GM21717 (cell line): Measurements from ENCODE around the gene IL17REL.
"Not testable (repeated sequence)": the region's sequence is repeated elsewhere in the genome, so short reads cannot be mapped to it uniquely, and the experiment has no call there.

Experiments used
- ATAC-seq: cut with Tn5 transposase; IDR thresholded peaks from one replicate; pipeline ENCODE4 v1.9.1; 2021; ENCODE audit warnings: mild to moderate bottlenecking, moderate library complexity; ENCODE audit not compliant: unreplicated experiment

IL17REL gene

GRCh38 chr22:49993649-49994360 is 18.8 kb downstream of the IL17REL start:
- ATAC-seq = no peak

DNA sequence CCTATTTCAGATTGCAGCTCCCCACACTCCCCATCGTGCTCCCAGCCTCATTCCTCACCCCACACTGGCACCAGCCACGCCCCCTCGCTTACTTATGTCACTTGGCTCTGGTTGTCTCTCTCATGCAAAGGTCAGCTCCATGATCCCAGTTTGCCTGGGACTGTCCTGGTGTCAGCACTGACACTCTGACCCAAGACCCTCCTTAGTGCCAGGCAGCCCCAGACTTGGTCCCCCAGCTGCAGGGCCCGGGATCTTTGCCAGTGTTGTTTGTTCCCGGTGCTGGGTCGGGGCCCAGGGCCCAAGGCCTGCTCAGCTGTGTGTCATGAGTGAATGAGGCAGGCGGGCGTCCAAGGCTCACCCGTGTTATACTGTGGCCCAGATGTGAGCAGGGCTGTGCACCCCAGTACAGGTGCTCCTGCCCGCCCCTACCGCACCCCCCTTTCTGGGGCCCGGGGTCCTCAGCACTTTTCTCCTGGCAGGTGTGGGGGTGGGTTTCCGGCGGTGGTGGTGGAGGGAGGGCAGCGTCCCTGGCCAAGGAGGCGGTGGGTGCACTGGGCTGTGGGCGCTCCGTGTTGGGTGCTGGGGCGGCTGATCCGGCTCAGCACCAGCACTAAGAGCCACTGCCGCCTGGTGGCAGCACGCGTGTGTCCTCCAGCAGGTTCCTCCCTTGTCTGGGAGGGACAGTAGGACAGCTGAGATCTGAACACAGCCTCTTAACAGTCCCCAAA is 19.5 kb downstream of the IL17REL start:
- no peak for ATAC-seq

DNA sequence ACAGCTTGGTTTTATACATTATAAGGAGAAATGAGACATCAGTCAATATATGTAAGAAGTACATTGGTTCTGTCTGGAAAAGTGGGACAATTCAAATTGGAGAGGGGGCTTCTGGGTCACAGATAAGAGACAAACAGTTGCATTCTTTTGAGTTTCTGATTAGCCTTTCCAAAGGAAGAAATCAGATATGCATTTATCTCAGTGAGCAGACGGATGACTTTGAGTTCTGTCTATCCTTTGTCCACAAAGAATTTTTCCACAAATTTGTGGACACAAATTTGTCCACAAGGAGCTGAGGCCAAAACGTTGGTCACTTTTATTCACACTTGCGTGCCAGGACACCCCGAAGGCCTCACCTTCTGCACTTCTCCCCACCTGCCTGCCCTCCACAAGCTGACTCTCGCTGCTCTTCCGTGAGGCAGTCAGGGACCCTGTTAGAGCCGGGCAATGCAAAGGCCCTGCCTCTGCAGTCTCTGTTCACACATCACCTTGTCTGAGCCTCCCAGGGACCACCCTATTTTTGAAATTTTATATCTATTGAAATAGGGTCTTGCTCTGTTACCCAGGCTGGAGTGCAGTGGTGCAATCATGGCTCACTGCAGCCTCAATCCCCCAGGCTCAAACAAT is 20.5 kb downstream of the IL17REL start:
- ATAC-seq = no peak

- ATAC-seq = no peak
Measured at GRCh38 chr22:49991167-49991566, 21.4 kb downstream of the IL17REL start.

- not testable (repeated sequence) for ATAC-seq
Measured at GRCh38 chr22:49989826-49990225, 22.7 kb downstream of the IL17REL start.

DNA sequence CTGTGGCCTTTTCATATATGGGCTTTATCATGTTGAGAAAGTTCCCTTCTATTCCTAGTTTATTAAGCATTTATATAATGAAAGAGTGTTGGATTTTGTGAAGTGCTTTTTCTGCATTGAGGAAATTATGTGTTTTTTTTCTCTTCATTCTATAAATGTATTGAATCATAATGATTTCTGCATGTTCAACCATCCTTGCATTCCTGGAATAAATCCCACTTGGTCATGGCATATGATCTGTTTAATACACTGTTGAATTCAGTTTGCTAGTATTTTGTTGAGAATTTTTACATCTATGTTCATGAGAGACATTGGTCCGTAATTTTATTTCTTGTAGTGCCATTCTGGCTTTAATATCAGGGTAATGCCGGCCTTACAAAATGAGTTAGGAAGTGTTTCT is 26.2 kb downstream of the IL17REL start:
- no peak for ATAC-seq

DNA sequence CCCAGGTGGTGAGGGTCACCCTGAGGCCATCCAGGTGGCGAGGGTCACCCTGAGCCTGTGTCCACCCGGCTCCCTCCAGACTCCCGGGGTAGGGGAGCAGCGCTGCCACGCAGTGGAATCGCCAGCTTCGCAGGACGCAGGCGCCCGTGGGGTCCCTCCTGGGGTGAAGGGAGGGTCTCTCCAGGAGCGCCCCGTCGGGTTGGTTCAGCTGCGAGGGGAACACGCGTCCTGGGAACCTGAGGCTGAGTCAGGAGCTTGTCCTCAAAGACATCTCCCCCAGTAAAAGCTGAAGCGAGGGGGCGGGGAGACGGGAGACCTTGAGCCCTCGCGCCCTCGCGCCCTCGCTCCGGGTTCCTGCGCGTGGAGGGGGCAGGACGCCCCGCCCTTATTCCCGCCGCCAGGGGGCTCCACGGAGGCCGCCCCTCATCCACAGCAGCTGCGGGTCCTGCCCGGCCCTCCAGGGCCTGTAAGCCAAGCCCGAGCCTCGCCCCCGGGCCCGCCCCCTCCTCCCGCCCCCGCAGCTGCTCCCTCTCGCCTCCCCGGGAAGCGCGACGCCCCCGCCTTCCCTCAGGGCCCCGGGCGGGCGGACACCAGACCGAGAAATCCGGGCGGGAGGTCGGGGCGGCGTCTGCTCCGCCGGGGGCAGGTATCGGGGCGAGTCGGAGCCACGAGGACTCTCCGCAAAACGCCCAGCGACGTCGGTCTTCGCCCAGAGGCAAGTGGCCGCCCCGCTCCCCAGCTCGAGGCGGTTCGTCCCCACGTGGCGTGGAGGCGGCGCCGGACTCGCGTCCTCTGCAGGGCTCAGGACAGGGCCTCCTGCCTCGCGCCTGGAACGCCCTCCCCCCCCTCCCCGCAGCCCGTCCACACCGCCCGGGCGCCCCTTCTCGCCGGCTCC is 29.2 kb downstream of the IL17REL start:
- no peak for ATAC-seq

DNA sequence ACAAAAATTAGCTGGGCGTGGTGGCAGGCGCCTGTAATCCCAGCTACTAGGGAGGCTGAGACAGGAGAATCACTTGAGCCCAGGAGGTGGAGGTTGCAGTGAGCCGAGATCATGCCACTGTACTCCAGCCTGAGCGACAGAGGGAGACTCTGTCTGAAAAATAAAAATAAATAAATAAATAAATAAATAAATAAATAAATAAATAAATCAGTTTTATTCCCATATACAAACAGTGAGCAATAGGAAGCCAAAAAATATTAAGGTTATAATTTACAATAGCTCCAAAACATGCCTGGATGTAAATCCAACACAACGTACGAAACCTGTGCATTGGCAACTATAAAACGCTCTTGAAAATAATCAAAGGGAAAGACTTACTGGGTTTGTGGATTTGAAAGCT is 30.8 kb downstream of the IL17REL start:
- ATAC-seq = not testable (repeated sequence)

GRCh38 chr22:49979587-49980264 is 32.8 kb downstream of the IL17REL start:
- no peak for ATAC-seq

DNA sequence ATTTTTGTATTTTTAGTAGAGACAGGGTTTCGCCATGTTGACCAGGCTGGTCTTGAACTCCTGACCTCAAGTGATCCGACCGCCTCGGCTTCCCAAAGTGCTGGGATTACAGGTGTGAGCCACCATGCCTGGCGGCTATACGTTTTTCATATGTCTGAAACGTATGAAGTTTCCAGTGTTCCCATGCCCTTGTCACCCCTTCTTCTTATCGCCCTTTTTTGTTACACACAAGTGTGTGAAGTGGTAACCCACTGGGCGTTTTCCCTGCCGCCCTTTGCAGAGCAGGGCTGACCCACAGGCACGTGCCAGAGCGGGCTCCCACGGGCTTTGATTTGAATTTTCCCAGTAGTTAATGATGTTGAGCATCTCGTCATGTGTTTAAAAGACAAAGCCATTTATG is 35.0 kb downstream of the IL17REL start:
- ATAC-seq = no peak

DNA sequence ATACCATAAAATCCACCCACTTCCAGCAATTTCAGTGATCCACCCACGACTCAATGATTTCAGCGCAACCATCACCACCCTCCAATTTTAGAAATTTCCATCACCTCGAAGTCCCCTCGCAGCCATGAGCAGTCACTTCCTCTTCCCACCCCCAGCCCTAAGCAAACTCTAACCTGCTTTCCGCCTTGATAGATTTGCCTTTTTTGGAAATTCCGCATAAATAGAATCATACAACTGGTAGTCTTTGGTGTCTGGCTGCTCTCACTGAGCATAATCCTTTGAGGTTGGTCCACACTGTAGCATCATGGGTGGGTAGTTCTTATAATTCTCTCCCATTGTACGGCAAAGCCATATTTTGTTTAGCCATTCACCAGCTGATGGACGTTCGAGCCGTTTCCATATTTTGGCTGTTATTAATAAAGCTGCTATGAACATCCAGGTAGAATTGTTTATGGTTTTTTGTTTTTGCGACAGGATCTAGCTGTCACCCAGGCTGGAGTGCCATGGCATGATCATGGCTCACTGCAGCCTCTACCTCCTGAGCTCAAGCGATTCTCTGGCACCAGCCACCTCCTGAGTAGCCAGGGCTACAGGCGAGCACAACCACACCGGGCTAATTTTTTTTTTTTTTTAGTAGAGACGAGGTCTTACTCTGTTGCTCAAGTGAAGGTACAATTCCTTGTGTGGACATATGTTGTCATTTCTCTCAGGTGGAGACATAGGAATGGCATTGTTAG is 36.0 kb downstream of the IL17REL start:
- ATAC-seq = peak; percentile 44

DNA sequence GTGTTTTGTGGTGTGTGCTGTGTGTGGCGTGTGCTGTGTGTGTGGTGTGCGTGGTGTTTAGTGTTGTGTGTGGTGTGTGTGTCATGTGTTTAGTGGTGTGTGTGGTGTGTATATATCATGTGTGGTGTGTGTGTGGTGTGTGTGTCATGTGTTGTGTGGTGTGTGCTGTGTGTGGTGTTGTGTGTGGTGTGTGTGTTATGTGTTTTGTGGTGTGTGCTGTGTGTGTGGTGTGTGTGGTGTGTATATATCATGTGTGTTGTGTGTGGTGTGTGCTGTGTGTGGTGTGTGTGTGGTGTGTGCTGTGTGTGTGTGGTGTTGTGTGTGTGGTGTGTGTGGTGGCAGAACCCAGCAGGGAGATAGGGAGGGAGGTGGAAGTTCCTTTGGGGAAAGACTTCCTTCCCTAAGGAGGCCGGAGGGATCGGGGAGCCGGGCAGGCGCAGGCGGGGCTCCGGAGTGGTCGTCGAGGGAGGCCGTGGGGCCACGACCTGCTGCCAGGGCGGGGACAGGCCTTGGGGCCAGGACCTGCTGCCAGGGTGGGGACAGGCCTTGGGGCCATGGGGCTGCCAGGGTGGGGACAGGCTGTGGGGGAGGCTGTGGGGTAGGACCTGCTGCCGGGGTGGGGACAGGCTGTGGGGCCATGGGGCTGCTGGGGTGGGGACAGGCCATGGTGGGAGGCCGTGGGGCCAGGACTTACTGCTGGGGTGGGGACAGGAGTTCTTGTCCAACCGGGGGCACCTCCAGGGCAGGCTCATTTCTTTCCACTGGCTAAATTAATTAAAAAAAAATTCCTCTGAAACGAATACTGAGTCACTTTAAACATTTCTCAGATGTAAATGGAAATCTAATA is 36.8 kb downstream of the IL17REL start:
- ATAC-seq = peak; percentile 9

DNA sequence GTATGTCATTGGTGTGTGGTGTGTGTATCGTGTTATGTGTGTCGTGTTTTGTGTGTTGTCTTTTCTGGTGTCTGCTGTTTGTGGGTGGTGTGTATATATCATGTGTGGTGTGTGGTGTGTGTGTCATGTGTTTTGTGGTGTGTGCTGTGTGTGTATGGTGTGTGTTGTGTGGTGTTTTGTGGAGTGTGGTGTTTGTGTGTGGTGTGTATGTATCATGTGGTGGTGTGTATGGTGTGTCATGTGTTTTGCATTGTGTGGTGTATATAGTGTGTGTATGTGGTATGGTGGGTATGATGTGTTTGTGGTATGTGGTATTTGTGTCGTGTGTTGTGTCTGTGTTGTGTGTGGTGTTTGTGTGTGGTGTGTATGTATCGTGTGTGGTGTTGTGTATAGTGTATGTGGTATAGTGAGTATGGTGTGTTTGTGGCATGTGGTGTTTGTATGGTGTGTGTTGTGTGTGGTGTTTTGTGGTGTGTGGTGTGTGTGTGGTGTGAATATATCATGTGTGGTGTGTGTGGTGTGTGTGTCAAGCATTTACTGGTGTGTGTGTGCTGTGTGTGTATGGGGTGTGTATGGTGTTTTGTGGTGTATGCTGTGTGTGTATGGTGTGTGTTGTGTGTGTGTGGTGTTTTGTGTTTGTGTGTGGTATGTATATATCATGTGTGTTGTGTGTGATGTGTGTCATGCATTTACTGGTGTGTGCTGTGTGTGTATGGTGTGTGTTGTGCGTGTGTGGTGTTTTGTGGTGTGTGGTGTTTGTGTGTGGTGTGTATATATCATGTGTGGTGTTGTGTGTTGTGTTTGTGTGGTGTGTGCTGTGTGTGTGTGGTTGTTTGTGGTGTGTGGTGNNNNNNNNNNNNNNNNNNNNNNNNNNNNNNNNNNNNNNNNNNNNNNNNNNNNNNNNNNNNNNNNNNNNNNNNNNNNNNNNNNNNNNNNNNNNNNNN is 39.3 kb downstream of the IL17REL start:
- ATAC-seq = no peak

- no peak for ATAC-seq
Measured at GRCh38 chr22:49972163-49973017, 40.2 kb downstream of the IL17REL start.

GRCh38 chr22:49971232-49972162 is 41.1 kb downstream of the IL17REL start:
- peak; percentile 15 for ATAC-seq
